COLO829 (cell line): ENCODE results near the gene CD99L2.
"Not testable (repeated sequence)": the region's sequence is repeated elsewhere in the genome, so short reads cannot be mapped to it uniquely, and the experiment has no call there.

Source experiments
- DNase-seq: peaks from one replicate; pipeline ENCODE4 v3.0.0; 2012; ENCODE audit warnings: low spot score

The CD99L2 gene

DNA sequence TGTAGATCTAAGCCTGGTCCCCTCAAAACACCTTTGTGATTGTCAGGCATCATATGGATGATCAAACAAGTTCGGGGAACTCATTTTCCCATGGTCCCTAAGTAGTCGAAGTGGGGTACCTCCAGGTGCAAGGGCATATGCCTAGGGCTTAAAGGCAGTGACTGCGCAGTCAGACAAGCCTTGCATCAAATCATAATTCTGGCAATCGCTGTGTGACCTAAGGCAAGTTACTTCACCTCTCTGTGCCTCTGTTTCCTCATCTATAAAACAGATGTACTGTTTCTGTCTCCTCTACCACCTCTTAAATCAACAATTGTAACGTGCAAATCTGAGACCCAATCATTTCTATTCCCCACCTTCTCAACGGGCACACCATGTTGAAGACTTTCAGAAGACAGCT is 1.8 kb downstream of the CD99L2 start:
- no peak for DNase-seq

DNA sequence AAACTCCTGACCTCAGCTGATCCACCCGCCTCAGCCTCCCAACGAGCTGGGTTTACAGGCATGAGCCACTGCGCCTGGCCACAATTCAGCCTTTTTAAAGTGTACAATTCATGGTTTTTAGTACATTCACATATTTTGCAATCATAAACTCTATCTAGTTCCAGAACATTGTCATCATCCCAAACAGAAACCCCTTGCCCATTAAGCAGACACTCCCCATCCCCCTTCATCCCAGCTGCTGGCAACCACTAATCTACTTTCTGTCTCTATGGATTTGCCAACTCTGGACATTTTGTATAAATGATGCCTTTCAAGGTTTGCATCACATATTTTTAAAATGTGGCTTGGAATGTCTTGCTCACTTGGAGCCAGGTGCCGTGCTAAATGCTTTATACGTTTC is 4.5 kb downstream of the CD99L2 start:
- no peak for DNase-seq

DNA sequence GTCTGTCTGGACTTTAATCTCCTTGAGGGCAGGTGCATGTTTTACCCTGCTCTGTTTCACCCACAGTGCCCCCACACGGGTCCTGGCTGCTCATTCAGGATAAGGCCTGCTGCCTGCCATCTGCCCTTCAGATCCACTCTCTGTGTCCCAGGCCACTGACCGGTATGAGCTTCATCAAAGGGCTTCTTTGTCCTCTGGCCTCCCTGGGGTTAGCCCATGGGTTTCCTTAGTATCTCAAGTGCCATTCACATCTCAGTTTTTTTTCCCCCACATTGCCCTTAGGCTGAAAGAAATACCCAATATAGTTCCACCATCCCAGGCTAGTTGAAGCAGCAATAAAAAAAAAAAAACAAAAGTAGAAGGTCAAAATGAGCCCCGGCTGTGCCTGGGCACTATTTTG is 9.3 kb downstream of the CD99L2 start:
- DNase-seq, result peak; percentile 64

DNA sequence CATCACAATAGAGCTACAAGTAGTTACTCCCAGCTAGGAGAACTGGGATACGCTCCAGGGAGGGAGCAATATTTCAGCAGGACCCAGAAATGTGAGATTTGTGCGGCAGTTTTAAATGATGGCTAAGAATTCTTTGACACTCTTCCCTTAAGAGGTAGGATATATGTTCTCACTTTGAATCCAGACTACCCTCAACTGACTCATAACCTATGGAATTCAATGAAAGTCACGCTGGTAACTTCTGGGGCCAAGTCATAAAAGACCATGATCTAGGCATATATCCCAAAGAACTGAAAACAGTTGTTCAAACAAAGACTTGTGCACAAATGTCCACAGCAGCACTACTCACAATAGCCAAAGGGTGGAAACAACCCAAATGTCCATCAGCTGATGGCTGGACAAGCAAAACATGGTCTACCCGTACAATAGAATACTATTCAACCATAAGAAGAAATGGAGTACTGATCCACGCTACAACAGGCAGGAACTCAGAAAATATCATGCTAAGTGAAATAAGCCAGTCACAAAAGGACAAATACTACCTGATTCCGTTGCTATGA is 10.5 kb downstream of the CD99L2 start:
- DNase-seq, result no peak

DNA sequence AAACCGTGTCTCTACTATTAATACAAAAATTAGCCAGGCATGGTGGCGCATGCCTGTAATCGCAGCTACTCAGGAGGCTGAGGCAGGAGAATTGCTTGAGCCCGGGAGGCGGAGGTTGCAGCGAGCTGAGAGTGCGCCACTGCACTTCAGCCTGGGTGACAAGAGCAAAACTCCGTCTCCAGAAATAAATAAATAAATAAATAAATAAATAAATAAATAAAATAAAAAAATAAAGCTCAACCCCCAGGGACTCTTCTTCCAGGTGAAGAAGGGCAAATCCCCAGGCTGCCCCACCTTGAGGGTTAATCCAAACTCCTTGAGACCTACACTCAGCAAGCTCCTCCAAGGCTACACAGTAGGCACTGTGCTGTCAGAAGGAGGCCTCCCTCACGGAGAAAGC is 11.2 kb downstream of the CD99L2 start:
- DNase-seq, result not testable (repeated sequence)

DNA sequence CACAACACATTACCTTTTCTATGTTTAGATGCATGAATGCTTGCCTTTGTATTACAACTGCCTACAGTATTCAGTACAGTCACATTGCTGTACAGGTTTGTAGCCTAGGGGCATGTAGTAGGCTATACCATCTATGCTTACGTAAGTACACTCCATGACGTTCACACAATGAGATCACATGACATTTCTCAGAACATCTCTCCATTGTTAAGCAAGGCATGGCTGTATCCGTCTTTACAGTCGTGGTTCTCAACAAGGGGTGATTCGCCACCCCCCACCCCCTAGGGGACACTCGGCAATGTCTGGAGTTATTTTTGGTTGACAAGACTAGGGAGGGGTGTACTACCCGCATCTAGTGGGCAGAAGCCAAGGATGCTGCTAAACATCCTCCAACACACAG is 12.1 kb downstream of the CD99L2 start:
- DNase-seq, result no peak

DNA sequence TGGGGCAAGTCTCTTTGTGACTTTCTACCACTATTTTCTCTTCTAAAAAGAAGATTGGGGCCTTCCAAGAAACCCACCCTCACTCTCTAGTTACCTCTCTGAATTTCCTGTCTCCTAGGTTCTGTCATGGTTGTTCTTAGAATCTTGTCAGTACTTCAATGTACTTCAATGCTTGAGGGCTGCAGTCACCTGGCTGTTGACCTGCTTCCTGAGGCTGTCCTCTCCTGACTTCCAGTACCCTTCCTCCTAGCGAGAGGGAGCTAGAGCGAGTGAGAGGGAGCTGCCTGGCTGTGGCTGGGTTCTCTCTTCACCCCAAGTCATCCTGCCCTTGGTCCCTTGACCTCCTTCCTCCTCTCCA is 17.7 kb downstream of the CD99L2 start:
- no peak for DNase-seq

DNA sequence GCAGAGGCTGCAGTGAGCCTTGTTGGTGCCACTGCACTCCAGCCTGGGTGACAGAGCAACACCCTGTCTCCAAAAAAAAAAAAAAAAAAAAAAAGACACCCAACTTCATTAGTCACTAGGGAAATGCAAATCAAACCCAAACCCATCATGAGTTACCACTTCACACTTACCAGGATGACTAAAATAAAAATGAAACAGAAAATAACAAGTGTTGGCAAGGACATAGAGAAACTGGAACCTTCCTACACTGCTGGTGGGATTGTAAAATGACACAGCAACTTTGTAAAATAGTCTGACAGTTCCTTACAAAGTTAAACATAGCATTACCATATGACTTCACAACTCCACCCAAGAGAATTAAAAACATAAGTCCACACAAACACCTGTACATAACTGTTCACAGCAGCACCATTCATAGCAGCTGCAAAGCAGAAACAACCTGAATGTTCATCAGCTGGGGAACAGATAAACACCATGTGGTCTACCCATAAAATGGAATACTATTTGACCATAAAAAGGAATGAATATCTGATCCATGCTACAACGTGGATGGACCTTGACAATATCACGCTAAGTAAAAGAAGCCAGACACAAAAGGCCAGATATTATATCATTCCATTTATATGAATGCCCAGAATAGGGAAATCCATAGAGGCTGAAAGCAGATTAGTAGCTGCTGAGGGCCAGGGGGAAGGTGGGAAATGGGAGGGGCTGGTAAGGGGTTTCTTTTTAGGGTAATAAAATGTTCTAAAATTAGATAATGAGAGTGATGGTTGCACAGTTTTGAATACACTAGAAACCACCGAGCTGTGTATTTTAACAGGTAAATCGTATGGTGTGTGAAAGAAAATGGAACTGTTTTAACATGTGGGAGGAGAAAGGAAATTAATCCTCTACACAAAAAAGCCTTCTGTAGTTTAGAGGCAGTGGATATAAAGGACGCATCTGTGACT is 18.3 kb downstream of the CD99L2 start:
- DNase-seq, result no peak

DNA sequence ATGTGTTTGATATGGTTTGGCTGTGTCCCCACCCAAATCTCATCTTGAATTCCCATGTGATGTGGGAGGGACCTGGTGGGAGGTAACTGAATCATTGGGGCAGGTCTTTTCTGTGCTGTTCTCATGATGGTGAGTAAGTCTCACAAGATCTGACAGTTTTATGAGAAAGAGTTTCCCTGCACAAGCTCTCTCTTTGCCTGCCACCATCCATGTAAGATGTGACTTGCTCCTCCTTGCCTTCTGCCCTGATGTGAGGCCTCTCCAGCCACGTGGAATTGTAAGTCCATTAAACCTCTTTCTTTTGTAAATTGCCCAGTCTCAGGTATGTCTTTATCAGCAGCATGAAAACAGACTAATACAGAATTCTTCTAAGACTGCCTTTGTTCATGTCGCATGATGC is 22.8 kb downstream of the CD99L2 start:
- not testable (repeated sequence) for DNase-seq

DNA sequence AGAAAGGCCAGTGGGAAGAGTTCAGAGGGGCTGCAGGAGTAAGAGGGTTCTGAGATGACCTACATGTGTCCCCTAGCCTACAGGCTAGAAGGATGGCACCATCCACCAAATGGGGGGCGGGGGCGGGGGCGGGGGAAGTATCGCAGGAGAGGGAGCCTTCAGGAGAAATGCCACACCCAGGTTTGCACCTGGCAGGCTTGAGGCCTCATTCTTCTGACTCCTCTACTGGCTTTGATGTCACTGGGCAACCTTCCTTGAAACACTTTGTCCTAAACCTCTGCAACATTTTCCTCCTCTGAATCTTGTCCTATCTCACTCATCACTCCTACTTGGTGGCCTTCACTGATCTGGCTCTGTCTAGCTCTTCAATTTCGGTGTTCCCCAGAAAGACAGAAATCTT is 24.0 kb downstream of the CD99L2 start:
- DNase-seq, result no peak

DNA sequence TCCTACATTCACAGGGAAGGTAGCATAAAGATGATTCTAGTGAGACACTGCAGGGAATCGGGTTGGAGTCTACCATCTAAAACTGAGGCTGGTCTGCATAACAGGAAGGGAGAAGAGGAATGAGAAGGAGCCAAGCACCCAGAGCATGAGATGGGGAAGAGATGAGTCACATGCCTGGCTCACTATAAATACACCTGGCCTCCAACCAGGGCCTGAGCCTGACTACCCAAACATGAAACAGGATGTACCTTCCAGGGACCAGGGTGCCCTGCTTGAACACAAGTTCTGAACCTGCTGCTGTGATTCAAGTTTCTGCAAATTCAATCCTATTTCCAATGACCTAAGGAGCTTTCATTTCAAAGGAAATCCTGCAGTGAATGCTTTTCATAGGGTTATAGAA is 24.9 kb downstream of the CD99L2 start:
- no peak for DNase-seq

DNA sequence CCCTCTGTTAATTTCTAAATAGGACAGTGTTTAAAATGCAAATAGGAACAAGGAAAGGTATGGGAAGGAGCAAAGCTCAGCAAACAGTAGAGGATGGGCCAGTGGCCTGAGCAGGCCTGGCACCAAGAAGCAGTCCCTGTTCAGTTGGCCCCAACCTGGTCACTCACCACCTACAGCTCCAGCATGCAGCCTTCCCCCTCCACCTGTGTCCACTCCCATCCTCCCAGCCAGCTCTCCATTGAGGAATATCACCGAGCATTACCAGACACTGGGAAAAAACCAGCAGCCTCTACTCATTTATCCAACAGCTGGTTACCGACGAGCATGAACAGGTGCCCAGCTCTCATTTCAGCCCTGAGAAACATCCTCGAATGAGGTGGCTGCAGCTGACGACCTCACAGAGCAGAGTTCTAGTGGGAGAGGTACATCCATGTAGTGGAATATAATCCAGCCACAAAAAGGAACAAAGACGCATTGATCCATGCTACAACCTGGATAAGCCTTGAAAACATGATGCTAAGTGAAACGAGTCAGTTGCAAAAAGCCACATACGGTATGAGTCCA is 25.6 kb downstream of the CD99L2 start:
- DNase-seq, result no peak

DNA sequence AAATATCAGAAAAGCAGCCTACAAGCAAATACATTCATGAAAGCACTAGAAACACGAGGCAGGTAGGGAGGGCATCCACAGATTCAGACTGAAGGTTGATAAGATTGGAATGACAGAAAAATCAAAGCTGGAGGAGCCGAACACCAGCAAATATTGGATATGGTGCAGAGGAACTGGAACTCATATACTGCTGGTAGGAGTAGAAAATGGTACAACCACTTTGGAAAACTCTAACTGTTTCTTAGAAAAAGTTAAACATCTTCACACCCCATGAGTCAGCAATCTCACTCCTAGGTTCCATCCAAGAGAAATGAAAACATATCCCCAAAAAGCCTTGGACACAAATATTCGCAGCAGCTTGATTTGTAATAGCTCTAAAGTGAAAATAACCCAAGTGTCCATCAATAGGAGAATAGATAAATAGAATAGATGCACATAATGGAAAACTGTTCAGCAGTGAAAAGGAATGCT is 27.1 kb downstream of the CD99L2 start:
- no peak for DNase-seq

DNA sequence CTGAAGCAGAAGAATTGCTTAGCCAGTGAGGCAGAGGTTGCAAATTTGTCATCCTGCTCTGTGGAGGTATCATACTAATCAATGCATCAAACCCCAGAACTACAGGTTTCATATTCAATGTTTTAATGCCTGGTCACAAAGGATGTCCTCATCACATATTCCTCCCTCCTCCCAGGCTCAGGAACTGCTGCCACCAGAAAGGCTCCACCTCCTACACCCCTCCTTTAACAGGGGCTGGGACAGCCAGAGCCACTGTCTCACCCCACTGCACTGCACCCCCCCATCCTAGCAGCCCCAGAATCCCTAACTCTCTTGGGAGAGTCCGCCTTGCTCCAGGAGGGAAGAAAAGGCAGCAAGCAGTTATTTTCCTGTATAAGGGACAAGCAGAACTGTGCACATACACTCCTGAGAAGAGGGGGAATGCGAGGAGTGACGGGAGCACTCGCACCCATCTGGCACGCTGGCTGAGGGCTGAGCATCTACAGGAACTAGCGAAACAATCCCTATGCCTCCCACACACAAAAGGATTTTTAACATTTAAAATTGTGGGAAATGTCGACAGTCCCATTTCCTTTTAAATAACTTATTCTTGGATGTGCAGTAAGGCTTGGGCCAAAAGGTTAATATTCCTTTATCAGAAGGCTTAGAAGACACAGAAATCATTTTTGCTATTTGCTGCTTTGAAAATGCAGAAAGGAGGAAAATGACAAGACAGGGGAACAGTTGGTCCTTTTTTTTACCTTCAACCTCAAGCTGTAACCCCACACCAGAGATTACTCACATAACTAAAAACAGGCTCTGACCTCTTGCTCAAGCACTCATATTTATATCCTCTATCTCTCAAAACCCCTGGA is 27.8 kb downstream of the CD99L2 start:
- no peak for DNase-seq

DNA sequence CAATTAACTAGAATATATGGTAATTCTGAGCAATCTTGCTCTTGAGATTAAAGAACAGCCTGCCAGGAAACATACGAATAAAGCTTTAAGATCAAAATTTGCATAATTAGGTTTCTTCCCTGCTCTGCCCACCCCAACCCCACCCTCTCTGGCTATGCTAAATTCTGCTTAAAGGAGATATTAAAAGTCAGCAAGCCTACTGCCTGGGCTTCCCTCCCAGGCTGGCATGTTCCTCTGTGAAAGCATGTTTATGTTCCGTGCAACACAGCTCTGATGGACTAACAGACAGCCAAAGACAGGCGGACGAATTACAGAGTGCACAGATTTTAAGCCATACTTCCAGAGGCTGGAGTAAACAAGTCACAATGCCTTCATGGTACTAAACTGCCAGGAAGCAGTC is 28.4 kb downstream of the CD99L2 start:
- no peak for DNase-seq

DNA sequence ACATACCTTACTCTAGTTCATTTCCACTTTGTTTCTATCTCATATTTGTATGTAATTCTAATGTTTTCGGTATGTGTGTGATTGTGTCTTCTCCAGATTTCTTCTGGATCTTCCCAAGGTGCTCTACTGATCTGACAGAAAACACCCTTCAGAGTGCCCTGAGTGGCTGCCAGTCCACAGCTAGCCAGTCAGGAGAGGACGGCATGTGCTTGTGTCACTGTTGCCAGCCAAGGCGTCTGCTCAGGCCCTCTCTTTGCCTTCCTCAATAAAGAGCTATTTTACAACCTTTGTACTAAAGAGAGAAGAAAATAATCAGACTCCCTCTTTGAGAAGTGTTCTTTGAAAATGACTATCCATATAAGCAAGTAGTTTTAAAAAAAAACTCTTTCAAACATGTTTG is 29.0 kb downstream of the CD99L2 start:
- DNase-seq, result no peak

DNA sequence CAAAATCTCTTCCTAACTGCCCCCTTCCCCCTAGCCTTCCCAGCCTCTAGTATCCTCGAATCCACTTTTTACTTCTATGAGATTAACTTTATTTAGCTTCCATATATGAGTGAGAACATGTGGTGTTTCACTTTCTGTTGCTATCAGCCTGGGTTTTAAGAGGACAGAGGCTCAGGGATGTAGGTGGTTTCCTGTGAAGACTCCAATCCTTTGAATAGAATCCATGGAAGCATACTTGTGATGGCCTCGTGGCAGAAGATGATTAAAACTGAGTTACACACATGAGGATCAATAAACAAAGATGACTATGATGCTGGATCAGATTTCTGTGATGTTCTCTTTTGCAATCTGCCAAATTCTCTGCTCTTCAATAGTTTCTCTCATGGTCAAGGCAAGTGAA is 29.8 kb downstream of the CD99L2 start:
- no peak for DNase-seq

DNA sequence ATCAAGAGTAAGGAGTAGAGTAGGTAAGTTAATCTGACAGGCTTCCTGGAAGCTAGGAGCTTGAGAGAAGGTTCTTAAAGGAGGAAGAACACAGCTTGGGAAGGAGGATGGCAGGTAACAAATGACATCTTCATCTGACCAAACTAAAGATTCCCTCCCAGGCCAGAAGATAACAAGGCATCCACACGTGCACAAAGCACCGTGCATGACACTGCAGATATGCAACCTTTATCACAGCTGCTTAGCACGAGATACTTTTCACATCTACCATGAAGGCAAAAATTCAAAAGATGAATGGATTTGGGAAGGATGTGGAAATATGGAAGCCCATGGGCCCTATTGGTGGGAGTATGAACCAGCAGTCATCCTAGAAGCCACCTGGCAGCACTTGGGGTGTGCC is 34.3 kb downstream of the CD99L2 start:
- no peak for DNase-seq

DNA sequence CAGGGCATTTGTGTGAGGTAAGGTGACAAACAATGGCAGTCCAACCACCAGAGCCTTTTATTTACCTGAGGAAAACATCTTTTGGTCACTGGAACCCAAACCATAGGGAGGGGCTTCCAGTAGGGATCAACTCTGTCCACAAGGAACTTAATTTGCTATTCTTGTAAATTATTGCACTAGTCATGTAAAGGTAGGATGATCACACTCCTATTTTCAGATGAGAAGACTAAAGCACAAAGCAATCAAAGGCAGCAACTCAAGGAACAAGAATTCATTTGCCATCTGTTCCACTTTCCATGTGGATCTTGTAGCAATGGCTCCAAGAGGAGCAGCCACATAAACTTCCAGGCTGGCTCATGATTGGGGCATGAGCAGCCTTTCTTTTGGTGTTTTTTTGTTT is 35.3 kb downstream of the CD99L2 start:
- no peak for DNase-seq

DNA sequence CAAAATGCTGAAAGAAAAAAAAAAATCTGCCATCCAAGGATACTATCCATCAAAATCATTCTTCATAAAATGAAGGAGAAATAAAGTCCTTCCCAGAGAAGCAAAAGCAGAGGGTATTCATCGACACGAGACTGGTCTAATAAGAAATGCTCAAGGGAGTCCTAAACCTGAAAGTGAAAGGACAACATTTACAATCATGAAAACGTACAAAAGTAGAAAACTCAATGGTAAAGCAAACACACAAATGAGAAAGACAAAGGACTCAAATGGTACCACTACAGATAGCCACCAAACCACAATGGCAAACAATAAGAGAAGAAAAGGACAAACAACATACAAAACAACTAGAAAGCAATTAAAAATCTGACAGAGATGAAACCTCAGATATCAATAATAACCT is 41.0 kb downstream of the CD99L2 start:
- no peak for DNase-seq

DNA sequence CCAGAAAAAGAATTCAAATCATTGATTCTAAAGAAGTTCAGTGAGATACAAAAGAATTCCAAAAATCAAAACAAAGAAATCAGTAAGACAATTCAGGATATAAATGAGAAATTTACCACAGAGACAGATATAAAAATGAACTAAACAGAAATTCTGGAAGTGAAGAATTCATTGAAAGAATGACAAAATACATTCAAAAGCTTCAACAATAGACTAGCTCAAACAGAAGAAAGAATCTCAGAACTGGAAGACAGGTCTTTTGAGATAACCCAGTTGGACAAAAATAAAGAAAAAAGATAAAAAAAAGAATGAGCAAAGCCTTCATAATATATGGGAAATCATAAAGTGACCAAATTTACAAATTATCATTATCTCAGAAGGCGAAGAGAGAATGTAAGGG is 41.7 kb downstream of the CD99L2 start:
- DNase-seq, result no peak

DNA sequence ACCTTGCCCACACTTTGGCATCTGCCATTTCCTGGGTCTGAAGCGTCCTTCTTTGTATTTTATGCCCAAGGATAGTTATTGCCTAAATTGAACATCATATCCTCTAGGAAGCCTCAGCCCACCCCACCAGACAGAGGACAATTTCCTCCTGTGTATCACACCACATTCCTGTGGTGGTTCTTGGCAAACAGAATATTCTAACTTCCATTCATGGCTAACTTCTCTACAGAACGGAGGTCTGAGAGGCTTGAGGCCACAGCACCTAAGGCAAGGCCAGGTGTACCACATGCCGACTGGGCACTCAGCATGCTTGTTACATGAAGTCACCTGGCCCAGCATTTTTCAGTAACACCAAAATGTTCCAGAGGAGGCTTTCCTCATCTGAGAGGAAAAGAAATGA is 42.4 kb downstream of the CD99L2 start:
- DNase-seq, result no peak

DNA sequence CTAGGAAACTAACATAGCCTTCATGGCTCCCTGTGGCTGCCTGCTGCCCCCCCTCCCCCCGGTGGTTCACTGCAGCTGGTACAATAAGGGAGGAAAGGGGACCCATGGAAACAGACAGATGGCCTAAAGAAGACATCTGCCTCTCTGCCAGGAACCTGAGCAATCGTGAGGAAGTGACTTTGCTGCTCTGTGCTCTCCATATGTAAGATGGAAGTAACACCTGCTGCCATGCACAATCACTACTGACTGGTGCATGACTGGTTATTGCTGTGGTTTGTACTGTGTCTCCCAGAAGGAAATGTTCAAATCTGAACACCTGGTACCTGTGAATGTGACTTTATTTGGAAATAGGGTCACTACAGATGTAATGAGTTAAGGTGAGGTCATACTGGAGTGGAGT is 43.6 kb downstream of the CD99L2 start:
- no peak for DNase-seq
